GM21526 (cell line): Measurements from ENCODE around the gene MRPL52.
"Not testable (repeated sequence)": the region's sequence is repeated elsewhere in the genome, so short reads cannot be mapped to it uniquely, and the experiment has no call there.

Experiments
- ATAC-seq: cut with Tn5 transposase; IDR thresholded peaks from one replicate; pipeline ENCODE4 v1.9.1; 2021; ENCODE audit warnings: moderate library complexity; ENCODE audit not compliant: unreplicated experiment, low FRiP score

MRPL52 gene

DNA sequence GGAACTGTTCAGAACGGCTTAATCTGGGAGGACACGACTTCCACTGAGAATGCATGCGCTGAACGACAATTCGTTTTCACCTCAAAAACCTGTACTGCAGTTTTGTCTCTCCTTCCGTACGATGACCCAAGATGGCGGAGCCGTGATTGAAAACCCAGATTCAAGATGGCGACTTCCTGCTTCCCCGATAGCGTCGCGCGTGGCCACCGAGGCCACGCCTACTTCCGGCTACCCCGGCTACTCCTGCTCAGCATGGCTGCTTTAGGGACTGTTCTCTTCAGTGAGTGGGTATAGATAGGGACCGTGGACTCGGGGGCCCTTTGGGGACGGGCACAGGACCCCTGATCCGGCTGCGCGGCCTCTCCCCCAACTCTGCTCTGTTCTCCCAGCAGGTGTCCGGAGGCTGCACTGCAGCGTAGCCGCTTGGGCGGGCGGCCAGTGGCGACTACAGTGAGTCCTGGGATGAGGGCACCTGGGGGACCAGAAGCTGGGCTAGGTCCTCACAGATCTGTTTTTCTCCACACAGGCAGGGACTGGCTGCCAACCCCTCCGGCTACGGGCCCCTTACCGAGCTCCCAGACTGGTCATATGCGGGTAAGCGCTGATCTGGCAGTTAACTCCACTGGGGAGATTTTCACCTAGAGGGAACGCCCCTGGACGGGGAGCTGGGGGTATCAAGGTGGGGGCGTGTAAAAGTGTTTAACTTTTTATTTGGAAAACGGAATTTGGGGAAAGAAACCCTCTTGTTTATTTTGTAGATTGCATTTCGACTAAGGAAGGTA, at the start of gene MRPL52:
Gene MRPL52 (plus strand): TSS at position 227 of the 782 bp plus-strand sequence. CDS start 26 bp downstream, at position 253.
- ATAC-seq: peak; percentile 74

DNA sequence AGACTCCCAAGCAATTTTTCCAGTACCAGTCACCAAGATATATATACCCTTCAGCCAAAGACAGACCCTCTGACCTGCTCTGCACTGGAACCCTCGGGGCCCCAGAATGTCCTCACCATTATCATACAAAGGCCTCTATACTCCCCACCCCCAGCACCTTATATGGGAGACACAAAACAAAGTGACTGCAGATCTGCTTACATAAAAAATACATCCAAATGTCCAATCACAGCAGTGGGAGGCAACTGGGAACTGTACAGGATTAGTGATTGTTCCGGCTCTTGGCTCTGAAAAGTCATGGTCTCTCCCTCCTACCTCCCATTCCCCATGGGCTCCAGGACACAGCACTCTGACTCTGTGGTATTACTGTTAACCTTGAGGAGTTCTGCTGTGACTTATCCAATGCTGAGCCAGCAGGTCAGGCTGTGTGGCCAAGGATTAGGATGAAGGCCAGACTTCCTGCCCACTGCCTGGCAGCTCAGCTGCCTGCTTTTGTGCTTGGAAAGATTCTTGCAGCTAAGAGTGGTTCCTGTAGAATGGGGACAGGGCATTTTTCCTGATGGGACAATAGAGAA, 49.5 kb upstream of the MRPL52 start:
- ATAC-seq: no peak

DNA sequence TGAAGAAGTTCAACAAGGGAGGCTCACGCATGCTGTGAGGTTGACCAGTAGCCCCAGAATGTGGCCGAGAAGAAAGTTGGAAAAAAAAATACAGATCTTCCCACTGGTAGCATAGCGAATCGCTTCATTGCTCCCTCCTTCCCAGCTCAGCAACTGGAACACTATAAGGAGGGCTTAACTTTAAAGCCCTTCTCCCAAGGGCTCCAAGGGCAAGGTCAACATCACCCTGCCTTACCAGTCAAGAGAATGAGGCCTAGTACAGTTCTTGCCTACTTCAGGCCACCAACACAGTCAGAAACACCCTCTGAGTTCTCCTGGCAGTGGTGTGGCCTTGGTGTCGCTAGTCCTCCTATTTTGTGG, 48.8 kb upstream of the MRPL52 start:
- no peak for ATAC-seq

DNA sequence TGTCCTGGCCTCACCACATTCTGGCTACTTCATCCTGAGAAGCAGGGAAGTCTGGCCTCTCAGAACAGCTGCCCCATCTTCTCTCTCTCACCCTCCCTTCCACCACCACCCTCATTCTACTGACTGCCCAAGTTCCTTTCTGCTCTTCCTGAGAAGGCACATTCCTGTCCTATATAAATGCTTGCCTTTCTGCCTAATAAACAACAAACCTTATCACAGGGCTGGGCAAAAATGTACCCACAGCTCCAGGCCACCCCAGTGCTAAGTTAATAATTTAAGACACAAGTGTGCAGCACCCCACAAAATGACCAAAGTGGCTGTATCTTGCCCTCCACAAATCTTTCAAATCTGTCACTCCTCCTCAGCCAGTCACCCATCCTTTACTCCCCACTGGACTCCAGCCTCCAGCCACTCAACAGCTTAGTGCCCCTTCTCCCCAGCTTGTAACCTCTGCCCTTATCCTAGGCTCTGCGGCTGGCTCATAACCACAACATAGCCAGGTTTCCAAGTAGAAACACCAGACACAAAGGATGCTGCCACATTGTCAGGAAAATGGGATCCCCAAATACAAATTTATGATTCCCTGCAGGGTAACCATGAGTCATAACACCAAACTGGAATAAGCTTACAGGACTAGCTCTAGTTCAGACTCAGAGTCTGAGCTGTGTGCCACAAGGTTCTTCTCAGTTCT, 48.2 kb upstream of the MRPL52 start:
- ATAC-seq: no peak

DNA sequence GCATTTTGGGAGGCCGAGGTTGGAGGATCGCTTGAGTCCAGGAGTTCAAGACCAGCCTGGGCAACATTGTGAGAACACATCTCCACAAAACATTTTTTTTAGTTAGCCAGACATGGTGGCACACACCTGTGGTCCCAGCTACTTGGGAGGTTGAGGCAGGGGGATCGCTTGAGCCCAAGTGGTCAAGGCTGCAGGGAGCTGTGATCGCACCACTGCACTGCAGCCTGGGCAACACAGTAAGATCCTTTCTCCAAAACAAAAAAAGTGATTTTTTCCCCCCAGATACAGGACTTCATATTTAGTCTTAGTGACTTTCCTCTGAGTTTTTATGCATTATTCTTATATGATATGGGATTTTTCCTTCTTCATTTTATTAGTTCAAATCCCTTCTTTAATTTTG, 43.0 kb upstream of the MRPL52 start:
- no peak for ATAC-seq

DNA sequence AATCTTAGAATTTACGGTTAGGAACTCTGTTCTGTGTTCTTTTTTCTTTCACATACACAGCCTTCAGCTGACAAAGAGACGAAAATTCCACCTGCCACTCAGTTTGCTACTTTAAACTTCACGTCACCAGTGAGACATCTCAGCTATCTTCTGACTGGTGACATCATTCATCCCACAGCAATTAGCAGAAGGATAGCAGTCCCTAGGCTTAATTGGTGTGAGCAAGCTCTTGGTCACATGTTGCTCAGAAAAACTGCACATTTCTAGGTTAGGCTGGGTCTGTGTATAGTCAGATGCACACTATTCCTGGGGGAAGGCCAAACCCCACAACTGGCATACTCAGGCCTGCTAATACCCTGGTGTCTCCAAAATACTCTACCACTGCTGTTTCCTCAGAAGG, 38.4 kb upstream of the MRPL52 start:
- ATAC-seq: no peak

DNA sequence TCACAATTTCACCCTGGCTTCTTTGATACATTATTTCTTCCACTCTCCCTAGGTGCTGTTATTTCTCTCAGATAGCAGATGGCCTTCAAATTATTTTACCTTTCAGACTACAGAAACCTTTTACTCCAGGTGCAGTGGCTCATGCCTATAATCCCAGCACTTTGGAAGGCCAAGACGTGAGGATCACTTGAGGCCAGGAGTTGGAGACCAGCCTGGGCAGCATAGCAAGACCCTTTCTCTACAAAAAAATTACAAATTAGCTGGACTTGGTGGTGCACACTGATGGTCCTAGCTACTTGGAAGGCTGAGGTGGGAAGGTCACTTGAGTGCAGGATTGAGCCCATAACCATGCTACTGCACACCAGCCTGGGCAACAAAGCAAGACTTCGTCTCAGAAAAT, 37.5 kb upstream of the MRPL52 start:
- ATAC-seq: no peak

DNA sequence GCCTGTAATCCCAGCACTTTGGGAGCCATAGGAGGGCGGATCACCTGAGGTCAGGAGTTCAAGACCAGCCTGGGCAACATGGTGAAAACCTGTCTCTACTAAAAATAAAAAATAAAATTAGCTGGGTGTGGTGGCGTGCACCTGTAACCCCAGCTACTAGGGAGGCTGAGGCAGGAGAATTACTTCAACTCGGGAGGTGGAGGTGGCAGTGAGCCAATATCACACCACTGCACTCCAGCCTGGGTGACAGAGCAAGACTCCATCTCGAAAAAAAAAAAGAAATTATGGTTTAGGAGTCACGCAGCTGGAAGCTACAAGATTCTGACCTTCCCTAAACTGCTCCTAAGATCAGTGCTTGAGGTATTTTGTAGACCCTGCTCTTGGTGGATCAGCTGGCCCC, 36.1 kb upstream of the MRPL52 start:
- not testable (repeated sequence) for ATAC-seq

DNA sequence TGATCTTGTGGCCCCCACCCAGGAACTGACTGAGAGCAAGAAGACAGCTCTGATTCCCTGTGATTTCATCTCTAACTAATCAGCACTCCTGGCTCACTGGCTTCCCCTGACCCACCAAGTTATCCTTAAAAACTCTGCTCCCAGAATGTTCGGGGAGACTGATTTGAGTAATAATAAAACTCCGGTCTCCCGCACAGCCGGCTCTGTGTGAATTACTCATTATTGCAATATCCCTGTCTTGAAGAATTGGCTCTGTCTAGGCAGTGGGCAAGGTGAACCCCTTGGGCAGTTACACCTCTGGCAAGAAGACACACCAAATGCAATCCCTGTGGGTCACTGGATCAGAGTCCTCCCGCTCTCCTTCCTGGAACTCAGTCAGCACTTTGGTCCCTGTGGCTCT, 35.7 kb upstream of the MRPL52 start:
- no peak for ATAC-seq

DNA sequence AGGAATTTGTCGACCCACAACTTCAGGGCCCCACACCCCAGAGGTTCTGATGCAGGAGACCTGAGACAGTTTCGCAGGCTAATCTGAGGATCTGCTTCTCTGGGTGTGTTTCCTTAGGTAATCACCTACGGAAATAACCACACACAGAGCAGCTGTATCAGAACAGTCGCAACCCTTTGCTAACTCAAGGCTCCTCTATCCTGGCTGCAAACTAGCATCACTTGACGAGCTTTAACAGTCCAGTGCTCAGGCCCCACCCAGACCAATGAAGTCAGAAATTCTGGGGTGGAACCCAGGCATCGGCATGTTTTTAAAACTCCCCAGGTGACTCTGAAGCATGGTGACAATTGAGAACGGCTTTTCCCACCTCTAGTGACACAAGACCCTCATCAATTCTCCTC, 35.1 kb upstream of the MRPL52 start:
- ATAC-seq: peak; percentile 55

DNA sequence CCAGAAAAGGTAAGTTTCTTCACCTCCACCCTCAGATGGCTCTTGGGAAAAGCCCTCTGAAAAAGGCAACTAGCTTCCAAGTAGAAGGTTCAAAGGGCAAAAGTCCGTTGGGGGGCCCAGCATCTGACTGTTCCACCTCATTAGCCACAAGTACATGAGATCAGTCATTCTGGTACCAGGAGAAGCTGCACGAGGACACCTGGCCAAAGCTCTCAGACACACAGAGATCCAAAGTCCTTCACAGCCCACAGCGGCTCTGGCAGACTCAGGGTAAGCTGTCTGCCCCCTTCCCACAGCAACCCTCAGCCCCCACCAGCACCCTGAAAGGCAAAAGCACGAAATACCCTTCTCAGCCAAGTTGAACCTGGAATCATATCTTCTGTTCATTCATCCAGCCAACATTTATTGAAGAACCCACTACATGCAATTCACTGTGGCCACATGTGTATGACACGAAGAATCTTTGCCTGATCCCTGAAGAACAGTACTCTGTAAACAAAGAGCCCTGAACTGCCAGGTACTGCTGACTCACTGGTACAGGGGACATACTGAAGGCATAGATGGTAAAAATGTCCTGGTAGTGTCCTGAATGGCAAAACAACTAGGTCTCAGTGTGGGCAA, 33.5 kb upstream of the MRPL52 start:
- ATAC-seq: no peak

DNA sequence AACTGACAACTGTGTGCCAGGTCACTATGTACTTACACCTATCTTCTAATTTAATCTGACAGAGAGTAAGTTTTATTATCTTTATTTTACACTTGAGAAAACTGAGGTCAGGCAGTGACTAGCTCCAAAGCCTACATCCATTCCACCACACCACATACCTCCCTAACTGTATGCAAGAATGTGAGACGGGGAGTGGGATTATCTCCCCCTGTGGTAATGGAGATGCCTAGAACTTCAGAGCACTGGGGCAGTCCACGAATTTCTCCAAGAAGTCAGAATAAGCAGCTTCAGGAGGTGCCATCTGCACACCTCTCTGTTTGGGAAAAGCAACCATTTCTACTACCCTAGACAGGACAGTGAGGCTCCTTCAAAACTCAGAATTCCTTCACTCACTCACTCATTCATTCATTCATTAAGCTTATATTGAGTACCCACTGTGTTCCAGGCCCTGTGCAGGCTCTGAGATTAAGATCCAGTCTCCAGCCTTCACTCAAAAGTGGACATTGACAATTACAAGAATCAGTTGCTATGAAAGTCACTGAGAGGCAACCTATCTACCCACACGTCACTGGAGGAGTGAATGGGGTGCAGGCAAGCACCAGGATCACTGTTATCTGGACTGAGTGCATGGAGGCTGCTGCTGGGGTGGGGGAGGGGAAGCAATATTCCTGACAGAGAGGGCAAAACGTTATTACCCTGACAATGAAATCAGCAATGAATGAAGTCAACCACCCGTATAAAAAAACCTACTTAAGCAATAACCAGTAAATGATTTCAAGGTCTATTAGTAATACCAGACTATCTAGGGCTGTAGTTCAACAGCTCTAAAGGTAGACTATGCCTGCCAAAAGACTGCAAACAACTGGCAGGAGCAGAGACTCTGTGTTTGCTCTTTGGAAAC, 32.4 kb upstream of the MRPL52 start:
- ATAC-seq: no peak

DNA sequence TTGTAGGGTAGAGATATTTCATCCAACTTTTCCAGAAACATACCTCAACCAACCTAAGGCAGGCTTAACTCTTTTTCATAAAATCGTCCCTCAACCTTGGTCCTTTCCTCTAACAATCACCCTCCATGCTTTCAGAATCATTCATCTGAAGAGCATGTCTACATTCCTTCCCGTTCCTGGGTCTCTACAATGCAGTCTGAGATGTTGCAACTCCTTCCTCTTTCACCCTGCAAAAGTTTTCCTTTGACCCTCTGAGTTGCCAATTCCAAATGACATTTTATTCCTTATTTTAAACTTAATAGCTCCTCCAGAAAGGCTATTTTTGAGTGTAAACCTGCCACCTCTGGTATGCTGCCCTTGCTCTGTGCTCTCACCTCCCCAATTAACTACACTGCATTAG, 31.2 kb upstream of the MRPL52 start:
- no peak for ATAC-seq

DNA sequence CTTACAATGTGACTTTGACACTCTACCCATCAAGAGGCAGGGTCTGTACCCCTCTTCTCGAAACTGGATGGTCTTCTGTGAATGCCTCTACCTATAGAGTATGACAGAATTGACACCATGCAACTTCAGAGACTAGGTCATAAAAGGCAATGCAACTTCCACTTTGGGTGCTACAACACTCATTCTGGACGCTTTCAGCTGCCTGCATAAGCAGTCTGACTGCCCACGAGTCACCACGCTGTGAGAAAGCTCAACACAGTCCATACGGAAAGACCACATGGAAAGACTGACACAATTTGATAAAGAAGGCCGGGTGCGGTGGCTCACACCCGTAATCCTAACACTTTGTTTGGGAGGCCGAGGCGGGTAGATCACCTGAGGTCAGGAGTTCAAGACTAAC, 29.3 kb upstream of the MRPL52 start:
- no peak for ATAC-seq

DNA sequence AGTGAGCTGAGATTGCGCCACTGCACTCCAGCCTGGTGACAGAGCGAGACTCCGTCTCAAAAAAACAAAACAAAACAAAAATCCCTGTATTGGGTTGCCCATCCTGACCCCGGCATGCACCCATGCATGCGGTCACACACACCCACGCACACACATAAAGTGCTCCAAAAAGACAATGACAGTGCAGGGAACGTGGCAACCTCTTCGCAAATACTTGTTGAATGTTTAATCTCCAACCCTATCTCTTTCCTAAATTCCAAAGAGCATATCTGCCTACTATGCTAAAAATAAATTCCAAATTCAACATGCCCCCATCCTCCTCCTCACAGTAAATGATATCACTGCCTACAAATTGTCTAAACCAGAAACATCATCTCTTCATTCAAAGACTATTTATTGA, 28.0 kb upstream of the MRPL52 start:
- no peak for ATAC-seq

DNA sequence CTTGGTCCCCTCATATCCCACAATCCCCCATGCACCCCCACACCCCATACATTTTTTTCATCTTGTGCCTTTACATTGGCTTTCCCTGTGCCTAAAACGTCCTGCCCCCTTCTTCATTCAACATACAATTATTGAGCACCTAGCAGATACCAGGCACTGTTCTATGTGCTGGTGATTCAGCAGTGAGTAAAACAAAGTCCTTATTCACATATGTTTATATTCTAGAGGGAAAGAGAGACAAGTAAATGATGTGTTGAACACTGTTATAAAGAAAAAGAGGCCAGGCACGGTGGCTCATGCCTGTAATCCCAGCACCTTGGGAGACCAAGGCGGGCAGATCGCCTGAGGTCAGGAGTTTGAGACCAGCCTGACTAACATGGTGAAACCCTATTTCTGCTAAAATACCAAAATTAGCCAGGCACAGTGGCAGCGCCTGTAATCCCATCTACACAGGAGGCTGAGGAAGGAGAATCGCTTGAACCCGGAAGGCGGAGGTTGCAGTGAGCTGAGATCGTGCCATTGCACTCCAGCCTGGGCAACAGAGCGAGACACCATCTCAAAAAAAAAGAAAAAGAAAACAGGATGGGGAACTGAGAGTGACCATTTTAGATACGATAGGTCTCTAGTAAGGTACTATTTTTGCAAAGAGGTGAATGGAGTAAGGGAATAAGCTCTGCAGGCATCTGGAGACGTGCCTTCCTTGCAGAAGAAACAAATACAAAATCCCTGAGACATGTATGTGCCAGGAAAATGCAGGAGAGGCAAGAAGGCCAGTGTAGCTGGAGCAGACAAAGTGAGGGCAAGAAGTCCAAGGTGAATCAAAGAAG, 26.6 kb upstream of the MRPL52 start:
- ATAC-seq: no peak

DNA sequence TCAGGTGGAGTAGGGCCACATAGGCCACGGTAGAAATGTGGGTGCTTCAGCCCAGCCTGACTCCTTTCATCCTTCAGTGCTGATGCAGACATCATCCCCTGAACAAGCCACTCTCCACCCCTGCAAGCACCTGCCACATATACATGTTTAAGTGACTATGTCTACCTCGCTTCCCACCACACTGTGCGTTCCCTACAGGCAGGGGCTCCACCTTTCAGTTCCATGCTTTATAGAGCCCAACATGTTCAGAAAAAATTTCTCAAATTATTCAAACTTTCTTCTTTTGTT, 26.1 kb upstream of the MRPL52 start:
- ATAC-seq: no peak

DNA sequence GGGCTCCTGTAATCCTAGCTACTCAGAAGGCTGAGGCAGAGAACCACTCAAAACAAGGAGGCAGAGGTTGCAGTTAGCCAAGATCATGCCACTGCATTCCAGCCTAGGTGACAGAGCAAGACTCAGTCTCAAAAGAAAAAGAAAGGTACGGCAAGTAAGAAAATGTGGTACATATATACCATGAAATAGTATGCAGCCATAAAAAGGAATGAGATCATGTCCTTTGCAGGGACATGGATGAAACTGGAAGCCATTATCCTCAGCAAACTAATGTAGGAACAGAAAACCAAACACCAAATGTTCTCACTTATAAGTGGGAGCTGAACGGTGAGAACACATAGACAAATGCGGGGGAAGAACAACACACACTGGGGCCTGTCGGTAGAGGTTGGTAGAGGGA, 24.5 kb upstream of the MRPL52 start:
- not testable (repeated sequence) for ATAC-seq

DNA sequence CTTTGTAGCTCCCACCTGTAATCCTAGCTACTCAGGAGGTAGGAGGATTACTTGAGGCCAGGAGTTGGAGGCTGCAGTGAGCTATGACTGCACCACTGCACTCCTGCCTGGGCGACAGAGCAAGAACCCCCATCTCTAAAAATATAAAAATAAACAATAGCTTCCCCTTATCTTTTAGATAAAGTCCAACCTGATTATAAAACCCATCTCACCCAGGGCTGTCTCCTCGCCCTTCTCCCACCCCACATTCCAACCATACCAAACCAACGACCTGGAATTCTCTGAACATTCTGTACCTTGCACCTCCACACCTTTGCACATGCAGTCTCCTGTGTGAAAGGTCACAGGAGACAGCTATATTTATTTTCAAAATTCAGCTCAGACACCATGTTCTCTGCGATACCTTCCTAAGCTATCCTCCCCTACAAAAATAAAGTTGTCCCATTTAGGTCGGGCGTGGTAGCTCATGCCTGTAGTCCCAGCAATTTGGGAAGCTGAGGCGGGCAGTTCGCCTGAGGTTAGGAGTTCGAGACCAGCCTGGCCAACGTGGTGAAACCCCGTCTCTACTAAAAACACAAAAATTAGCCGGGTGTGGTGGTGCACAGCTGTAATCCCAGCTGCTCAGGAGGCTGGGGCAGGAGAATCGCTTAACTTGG, 22.1 kb upstream of the MRPL52 start:
- no peak for ATAC-seq
